Loucy (cell line): ENCODE data around the gene MCM5.

Source experiments
- EZH2phosphoT487 ChIP-seq: fragments of 200-600 bp; IDR thresholded peaks from 2 replicates; pipeline ENCODE4 v1.6.1; 2018; ENCODE audit warnings: antibody characterized with exemption, mild to moderate bottlenecking, moderate library complexity, borderline replicate concordance
- TF ChIP-seq, protein P1 (sequence below): fragments of 200-600 bp; sonication (generic); conservative IDR thresholded peaks from 2 replicates; pipeline ENCODE4 v1.5.1; 2014; ENCODE audit warnings: mild to moderate bottlenecking, antibody characterized with exemption, low read length

DNA sequence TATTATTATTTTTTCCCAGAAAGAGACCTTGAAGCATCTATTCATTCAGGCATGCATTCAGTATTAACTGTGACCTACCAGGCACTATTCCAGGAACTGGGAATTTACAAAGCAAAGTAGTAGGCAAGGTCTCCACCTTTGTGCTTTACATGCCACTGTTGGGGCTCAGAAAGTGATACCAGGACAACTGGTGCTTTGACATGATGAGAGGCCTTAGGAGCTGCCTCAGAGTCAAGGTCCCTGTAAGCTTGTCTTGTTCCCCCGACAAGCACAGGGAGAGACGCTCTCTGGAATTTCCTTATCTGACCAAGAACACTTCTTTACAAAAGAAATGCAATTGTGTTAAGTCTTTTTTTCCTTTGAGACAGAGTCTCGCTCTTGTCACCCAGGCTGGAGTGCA, 21.3 kb upstream of the MCM5 start:
- TF ChIP-seq, protein P1, sequence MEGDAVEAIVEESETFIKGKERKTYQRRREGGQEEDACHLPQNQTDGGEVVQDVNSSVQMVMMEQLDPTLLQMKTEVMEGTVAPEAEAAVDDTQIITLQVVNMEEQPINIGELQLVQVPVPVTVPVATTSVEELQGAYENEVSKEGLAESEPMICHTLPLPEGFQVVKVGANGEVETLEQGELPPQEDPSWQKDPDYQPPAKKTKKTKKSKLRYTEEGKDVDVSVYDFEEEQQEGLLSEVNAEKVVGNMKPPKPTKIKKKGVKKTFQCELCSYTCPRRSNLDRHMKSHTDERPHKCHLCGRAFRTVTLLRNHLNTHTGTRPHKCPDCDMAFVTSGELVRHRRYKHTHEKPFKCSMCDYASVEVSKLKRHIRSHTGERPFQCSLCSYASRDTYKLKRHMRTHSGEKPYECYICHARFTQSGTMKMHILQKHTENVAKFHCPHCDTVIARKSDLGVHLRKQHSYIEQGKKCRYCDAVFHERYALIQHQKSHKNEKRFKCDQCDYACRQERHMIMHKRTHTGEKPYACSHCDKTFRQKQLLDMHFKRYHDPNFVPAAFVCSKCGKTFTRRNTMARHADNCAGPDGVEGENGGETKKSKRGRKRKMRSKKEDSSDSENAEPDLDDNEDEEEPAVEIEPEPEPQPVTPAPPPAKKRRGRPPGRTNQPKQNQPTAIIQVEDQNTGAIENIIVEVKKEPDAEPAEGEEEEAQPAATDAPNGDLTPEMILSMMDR, result no peak
- no peak for TF ChIP-seq EZH2phosphoT487
